ENCODE results near the gene EAF1.

The EAF1 gene

DNA sequence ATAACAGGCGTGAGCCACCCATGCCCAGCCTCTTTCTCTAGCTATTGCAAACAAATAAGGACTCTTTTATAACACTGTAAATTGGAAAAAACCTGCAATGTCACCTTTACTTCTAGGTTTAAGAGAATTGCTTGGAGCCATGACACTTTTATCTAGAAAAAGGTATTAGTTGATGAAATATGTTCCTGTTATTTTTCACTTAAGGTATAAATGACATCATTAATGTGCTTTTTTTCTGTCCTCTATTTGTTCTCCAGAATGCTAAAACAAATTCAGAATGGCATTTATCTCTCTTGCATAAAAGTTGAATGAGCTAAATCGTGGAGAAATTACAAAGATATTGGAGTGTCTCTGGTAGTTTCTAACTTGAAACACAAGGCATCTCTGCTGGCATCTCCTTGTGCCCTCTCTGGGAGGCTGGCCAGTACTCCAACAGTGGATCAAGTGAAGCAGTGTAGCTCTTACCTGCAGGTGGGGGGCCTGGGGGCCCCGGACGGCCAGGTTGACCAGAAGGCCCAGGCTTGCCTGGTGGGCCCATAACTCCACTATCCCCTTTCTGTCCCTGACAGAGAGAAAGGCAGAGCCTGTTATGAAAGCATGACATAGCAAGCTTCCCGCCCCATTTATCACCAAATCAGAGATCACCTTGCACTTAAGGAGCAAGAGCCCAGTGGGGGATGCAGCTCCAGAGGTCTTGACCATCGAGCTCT lies 38.6 kb downstream of the EAF1 start:
- TF ChIP-seq, protein P1, sequence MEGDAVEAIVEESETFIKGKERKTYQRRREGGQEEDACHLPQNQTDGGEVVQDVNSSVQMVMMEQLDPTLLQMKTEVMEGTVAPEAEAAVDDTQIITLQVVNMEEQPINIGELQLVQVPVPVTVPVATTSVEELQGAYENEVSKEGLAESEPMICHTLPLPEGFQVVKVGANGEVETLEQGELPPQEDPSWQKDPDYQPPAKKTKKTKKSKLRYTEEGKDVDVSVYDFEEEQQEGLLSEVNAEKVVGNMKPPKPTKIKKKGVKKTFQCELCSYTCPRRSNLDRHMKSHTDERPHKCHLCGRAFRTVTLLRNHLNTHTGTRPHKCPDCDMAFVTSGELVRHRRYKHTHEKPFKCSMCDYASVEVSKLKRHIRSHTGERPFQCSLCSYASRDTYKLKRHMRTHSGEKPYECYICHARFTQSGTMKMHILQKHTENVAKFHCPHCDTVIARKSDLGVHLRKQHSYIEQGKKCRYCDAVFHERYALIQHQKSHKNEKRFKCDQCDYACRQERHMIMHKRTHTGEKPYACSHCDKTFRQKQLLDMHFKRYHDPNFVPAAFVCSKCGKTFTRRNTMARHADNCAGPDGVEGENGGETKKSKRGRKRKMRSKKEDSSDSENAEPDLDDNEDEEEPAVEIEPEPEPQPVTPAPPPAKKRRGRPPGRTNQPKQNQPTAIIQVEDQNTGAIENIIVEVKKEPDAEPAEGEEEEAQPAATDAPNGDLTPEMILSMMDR (IDR thresholded peaks at IDR 0.05; ENCODE audit: low read depth, low read length, missing control alignments): no peak
- in situ Hi-C loops (cut with HindIII; ENCODE audit: low sequenced_read_pairs): no loop called here
- DNase-seq (ENCODE audit: low read depth): no peak
- H3K4me3 ChIP-seq (ENCODE audit: low read depth, low read length): no peak overlapping the region

DNA sequence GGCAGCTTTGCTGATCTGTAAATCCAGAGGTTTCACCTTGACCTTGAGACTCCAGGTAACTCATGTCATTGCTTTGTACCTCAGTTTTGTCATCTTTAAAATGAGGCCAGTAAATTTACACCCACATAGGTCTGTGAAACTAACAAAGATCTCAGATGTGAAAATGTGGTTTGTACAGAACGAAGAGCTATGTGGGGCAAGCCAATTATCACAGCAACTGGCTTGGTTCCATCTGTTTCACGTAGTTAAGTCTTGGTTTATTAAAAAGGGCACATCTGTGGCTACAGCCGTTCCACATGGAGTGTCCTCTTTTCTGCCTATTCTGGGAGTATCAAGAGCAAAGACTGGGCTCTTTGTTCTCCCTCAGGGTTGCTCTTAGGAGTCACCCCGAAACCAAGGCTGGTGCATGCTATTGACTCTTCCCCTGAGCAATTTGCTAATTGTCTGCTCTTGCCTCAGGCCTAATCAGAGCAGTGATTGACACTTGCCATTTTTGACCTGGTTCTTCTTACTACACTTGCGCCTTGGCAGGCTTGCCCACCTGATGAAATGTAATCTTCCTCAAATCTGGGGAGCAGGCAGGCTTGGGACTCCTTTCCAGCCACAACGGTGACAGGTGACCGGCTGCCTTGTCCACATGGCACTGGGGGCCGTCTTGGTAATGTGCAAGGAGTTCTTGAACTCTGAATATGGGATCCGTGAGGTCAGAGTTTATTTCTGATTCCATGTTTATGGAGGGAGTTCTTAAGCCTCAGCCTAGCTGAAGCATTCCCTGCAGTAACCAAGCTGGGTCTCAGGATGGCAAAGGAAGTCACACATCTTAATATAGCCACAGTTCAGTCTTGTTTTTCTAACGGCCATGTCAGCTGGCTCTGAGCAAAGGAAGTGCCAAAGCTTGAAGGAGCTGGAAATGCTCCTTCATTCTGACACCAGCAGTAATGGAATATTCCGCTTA lies 40.1 kb downstream of the EAF1 start:
- H3K4me3 ChIP-seq (ENCODE audit: low read depth, low read length): no peak overlapping the region
- in situ Hi-C loops (cut with HindIII; ENCODE audit: low sequenced_read_pairs): no loop called here
- TF ChIP-seq, protein P1 (IDR thresholded peaks at IDR 0.05; ENCODE audit: low read depth, low read length, missing control alignments): no peak
- DNase-seq (ENCODE audit: low read depth): no peak

DNA sequence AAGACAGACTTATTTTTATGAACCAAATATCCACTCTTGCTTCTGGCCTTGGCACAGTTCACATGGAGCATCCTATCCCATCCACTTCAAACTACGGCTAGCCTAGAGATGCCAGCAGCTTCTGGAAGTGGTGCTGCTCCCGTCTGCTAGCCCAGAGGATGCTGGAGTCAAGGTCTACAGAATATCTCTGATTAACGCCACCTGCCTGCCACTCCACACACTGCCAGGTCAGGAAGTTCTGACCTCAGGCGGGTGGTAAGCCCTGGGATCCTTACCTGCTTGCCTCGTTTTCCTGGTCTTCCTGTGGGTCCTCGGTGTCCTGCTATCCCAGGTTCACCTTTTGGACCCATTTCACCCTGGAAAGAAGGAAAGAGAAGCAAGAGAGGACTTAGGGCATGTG lies 42.9 kb downstream of the EAF1 start:
- TF ChIP-seq, protein P1 (IDR thresholded peaks at IDR 0.05; ENCODE audit: low read depth, low read length, missing control alignments): no peak
- DNase-seq (ENCODE audit: low read depth): no peak
- H3K4me3 ChIP-seq (ENCODE audit: low read depth, low read length): no peak overlapping the region
- in situ Hi-C loops (cut with HindIII; ENCODE audit: low sequenced_read_pairs): no loop called here

DNA sequence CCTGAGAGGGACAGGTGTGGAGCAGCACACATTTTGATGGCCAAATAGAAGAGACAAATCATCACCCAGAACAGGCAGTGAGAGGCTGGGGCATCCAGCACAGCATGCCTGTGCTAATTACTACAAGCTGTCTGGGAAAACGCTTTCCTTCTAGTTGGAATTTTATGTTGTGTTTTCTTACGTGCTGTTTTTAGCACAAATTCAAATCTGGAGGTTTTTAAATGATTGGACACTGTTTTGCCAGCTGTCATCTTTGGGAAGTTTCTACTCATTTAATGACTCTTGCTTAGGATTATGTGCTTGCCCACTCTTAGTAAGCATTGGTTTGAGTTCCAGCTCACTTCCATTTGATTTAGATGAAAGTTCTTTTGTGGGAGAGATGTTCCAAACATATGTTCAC lies 43.5 kb downstream of the EAF1 start:
- in situ Hi-C loops (cut with HindIII; ENCODE audit: low sequenced_read_pairs): no loop called here
- H3K4me3 ChIP-seq (ENCODE audit: low read depth, low read length): no peak overlapping the region
- no peak for DNase-seq (ENCODE audit: low read depth)
- TF ChIP-seq, protein P1 (IDR thresholded peaks at IDR 0.05; ENCODE audit: low read depth, low read length, missing control alignments): no peak

DNA sequence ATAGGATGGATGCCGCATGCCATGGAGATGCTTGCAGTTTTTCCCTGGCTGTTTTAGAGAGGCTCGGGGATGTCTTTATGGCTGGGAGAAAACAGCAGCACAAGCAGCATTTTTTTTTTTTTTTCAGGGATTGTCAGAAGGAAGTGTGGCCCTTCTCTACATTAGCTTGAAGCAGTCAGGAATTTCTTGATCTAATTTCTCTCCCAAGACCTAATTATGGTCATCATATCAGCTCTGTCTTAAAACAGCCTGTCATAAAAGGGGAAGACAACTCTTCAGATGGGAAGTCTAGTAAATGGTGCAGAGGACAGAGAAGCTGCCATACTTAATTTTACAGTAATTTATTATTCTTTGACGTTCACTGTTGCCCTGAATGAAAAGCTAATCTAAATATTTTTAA lies 44.5 kb downstream of the EAF1 start:
- TF ChIP-seq, protein P1 (IDR thresholded peaks at IDR 0.05; ENCODE audit: low read depth, low read length, missing control alignments): no peak
- in situ Hi-C loops (cut with HindIII; ENCODE audit: low sequenced_read_pairs): no loop called here
- no peak overlapping the region for H3K4me3 ChIP-seq (ENCODE audit: low read depth, low read length)
- DNase-seq (ENCODE audit: low read depth): no peak

DNA sequence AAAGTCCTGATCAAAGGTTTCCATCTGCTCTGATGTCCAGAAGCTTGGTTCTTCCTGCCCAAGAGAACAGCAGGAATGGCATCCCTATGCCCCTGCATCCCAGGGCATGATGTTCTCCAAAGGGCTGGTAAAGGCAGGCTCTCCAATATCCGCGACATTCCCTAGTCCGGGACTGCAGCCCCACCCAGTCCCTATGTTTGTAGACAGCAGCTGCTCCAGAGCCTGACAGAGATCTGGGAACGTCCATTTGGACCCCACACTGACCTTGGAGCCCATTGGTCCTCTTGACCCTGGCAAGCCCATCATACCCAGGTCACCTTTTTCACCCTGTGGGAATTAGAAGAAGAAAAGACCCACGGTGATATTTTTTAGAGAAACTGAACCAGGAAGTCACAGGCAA lies 47.8 kb downstream of the EAF1 start:
- no peak overlapping the region for H3K4me3 ChIP-seq (ENCODE audit: low read depth, low read length)
- in situ Hi-C loops (cut with HindIII; ENCODE audit: low sequenced_read_pairs): no loop called here
- TF ChIP-seq, protein P1 (IDR thresholded peaks at IDR 0.05; ENCODE audit: low read depth, low read length, missing control alignments): no peak
- no peak for DNase-seq (ENCODE audit: low read depth)
